Stimulated activated naive CD4-positive, alpha-beta T cell (primary cell): ENCODE measurements around the gene MAGI2.

Source experiments
- DNase-seq, 6 experiments: peaks; one replicate each; lab custom pipeline; 2025; lab: John Stamatoyannopoulos, UW

The MAGI2 gene

GRCh38 chr7:79376299-79377025 is 77.0 kb downstream of the MAGI2 start:
- DNase-seq, result no peak

DNA sequence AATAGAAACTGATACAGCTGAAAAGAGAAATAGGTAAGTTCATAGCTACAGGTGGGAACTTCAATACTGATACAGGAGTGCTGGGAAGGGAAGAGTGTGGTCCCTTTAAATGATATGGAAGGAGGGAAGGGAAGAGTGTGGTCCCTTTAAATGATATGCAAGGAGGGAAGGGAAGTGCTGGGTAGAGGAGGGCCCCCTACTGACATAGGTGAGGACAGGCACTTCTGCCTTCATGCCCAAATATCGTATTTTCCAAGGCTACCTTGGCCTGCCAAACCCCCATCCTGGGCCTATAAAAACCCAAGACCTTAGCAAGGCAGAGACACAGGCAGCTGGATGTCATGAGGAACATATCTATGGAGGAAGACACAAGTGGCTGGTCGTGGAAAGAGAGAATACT is 92.3 kb downstream of the MAGI2 start:
- DNase-seq, result no peak

DNA sequence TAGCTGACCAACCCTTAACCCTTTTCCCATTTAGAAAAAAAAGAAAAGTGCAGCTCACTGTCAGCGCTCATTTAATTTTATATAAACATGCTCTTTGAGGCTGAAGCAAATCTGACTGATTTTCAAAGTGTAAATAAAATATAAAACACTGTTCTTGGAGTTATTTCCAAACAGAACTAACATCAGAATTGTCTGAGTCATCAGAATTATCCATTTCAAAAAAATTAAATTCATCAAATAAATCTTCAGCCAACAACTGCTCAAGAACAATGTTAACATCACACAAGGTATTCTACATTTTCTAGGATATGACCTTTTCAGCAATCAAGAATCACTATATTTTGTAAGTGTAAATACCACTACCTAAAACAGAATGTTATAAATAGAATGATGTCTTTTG is 93.6 kb downstream of the MAGI2 start:
- no peak for DNase-seq

- no peak for DNase-seq
Observed at GRCh38 chr7:79357101-79357500, 96.4 kb downstream of the MAGI2 start.

- DNase-seq, result no peak
Observed at GRCh38 chr7:79353720-79354468, 99.6 kb downstream of the MAGI2 start.

DNA sequence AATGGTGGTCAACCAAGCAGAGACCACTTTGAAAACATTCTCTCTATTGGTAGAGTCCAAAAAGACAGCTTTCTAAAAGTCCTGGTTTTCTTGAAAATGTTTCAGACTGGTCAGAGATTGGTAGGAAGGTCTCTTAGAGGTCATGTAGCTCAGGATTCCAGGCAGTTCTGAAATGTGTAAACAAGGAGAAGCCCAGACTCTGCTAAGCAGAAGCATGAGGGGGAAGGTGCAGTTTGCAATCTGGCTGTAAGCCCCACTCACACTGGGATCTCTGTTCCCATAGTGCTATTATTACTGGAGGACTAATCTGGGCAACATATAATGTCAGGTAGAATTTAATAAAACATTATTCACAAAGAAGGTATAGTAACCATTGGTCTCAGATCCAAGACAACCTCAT is 101.1 kb downstream of the MAGI2 start:
- no peak for DNase-seq

- DNase-seq, result no peak
Observed at GRCh38 chr7:79347351-79347750, 106.1 kb downstream of the MAGI2 start.

DNA sequence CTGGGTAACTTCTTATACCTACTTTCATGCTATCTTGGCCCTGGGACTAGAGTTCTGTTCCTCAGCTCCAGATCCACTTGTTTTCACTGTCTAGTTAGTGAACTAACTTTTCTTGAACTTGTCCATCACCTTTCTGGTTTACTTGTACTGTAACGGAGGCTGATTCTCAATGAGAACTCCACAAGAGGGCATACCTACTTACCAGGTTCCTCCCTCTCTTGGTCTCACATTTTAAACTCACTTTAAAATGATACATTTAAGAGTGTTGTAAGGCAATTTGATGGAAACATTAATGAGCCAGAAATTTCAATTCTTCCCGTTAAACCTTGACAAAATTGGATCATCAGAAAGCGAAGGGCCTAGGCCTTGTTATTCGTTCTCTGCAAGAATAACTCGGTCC is 111.6 kb downstream of the MAGI2 start:
- DNase-seq, result no peak

DNA sequence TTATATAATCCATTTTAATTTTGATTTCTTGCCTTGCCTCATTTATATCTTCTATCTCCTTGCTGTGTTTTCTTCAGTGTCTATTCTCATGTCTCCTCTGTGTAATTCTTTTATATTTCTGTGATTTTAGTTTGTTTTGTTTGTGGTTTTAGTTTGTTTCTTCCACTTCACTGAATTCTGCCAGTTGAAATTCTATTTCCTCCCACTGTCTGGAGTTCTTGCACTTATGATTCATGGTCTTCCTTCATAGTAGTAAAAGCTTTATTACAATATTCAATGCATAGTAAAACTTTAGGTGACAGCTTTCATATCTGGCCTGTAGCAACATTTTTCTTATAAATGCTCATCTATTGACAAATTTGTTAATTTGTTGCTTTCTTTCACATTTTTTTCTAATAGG is 113.3 kb downstream of the MAGI2 start:
- DNase-seq, result no peak

GRCh38 chr7:79339208-79339925 is 114.1 kb downstream of the MAGI2 start:
- no peak for DNase-seq

GRCh38 chr7:79337717-79338116 is 115.8 kb downstream of the MAGI2 start:
- DNase-seq, result no peak

DNA sequence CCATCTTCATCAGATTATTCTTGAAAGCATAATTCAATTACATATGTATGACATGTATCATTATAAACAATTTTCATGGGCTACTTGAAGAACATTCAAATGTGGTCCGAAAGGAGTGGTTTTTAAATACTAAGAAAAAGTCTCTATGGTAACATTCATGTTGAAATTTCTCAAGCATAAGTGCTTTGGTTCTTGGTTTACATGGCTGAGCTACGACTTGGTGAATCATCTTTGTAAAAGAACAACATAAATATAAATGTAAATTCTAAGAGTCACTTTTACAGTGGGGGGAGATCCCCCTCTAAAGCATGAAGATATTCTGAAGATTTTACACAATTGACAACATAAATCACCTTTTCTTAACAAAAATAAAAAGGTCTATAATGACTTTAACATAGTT is 118.6 kb downstream of the MAGI2 start:
- DNase-seq, result no peak

- no peak for DNase-seq
Observed at GRCh38 chr7:79334334-79334733, 119.1 kb downstream of the MAGI2 start.

DNA sequence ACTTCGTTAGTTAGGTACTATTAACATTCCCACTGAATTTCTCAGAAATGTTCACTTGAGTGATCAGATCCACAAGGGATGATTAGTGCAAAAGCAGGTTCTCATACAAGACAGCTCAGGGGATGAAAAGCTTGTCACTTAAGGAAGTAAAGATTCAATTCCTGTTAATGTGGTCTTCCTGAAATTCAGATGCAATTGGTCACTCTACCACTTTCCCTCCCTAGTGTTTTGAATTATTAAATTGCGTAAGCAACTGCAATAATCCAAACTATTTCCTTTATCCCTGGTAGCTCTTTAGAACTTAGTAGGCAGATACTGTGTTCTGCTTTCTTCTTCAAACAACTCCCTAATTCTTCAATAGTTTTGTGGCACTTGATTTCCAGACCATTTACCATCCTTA is 121.4 kb downstream of the MAGI2 start:
- no peak for DNase-seq

GRCh38 chr7:79329464-79329863 is 124.0 kb downstream of the MAGI2 start:
- no peak for DNase-seq

GRCh38 chr7:79320741-79321473 is 132.6 kb downstream of the MAGI2 start:
- DNase-seq, result no peak

GRCh38 chr7:79319369-79319768 is 134.1 kb downstream of the MAGI2 start:
- DNase-seq, result no peak

DNA sequence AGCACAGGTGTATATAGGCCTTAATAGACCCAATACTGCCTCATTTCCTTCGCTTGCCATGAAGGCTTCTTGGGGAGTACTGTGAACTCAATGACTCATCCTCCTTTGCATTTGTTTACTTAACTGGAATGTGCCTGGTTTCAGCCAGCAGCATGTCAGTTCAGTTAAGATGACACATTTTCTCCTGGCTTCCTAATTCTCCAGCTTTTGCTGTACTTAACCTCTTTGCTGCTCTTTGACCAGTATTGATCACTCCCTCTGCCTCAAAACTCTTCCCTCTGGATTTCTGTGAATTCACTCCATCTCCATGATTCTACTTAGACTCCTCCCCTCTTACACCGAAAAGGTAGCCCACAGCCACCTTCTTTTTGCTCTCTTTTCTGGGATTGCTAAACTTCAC is 135.7 kb downstream of the MAGI2 start:
- no peak for DNase-seq

DNA sequence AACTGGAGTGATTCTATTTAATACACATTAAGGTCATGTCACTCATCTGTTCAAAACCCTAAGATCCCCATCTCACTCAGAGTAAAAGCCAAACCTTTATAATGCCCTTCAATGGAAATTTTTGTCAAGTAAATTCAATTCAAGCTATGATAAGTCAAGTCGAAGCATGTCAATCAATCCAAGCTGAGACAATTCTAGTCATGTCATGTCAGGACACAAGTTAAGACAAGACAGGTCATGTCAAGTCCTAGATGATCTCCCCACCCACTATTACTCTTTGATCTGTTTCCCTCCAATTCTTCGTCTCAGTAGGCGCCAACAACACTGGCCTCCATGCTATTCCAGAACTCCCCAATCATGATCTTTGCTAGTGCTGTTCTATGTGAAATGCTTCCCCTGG is 141.4 kb downstream of the MAGI2 start:
- DNase-seq, result no peak

DNA sequence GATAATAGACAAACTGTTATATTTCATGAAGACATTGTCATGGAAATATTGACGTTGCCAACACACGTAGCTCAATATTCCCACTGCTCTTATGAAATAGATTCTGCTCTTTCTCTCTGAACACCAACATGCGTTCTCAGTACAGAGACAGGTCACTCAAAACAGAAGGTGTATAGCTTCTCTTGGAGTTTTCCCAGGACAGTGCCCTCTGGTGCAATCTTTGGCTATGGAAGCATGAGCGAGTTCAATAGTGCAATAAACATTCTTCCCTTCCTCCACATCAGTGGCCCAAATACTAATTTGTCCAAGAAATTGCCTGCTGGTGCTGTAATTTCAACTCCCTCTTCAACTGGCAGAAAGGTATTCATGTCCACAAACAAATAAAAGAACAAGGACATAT is 145.3 kb downstream of the MAGI2 start:
- DNase-seq, result no peak

- no peak for DNase-seq
Observed at GRCh38 chr7:79307376-79307775, 146.1 kb downstream of the MAGI2 start.

GRCh38 chr7:79304711-79305110 is 148.8 kb downstream of the MAGI2 start:
- no peak for DNase-seq
